ENCODE results near the gene RCVRN. TPM values are rescaled to one million over a fixed set of nuclear protein-coding genes. Genes with fewer than 3 reads are reported as not detected.

The RCVRN gene
- total RNA-seq, 1 experiment from 2014 or later: not detected

- no peak for TF ChIP-seq CTCF (IDR thresholded peaks at IDR 0.05; ENCODE audit: unreplicated experiment)
- intact Hi-C loops (cut with micrococcal nuclease): no loop called here
- H3K27me3 Mint-ChIP-seq (ENCODE audit: insufficient read depth, unreplicated experiment): no peaks in the 10 kb centered on the region
- CTCF ChIA-PET: interaction anchor here (0.8 kb wide), 1 partner anchor 715 kb away, joined by 3 read pairs; no protein-coding TSS in a partner anchor
- H3K36me3 Mint-ChIP-seq (ENCODE audit: insufficient read depth, unreplicated experiment): no peaks in the 10 kb centered on the region
- no peaks in the 10 kb centered on the region for H3K4me1 Mint-ChIP-seq (ENCODE audit: insufficient read depth, unreplicated experiment)
- no TSS peak for BruUV-seq (replicated peaks)
- no peak overlapping the region for H3K27ac Mint-ChIP-seq (ENCODE audit: low read depth, unreplicated experiment)
- no peaks in the 10 kb centered on the region for H3K9me3 Mint-ChIP-seq (ENCODE audit: unreplicated experiment)
- POLR2A ChIA-PET: no interaction called here
- no peak overlapping the region for H3K4me3 Mint-ChIP-seq (ENCODE audit: unreplicated experiment)
- DNase-seq (ENCODE audit: unreplicated experiment): no peak
Observed at GRCh38 chr17:9902120-9902519, 3.0 kb downstream of the RCVRN start.

- intact Hi-C loops (cut with micrococcal nuclease): no loop called here
- no peak overlapping the region for H3K27ac Mint-ChIP-seq (ENCODE audit: low read depth, unreplicated experiment)
- no peaks in the 10 kb centered on the region for H3K36me3 Mint-ChIP-seq (ENCODE audit: insufficient read depth, unreplicated experiment)
- no peak for DNase-seq (ENCODE audit: unreplicated experiment)
- no TSS peak for BruUV-seq (replicated peaks)
- CTCF ChIA-PET: interaction anchor here (0.6 kb wide), 1 partner anchor 12 kb away, joined by 3 read pairs; no protein-coding TSS in a partner anchor
- no peaks in the 10 kb centered on the region for H3K4me1 Mint-ChIP-seq (ENCODE audit: insufficient read depth, unreplicated experiment)
- no peak for TF ChIP-seq CTCF (IDR thresholded peaks at IDR 0.05; ENCODE audit: unreplicated experiment)
- POLR2A ChIA-PET: no interaction called here
- H3K9me3 Mint-ChIP-seq (ENCODE audit: unreplicated experiment): peaks cover 5% of the 10 kb centered on the region
- no peak overlapping the region for H3K4me3 Mint-ChIP-seq (ENCODE audit: unreplicated experiment)
- H3K27me3 Mint-ChIP-seq (ENCODE audit: insufficient read depth, unreplicated experiment): no peaks in the 10 kb centered on the region
Observed at GRCh38 chr17:9900784-9901183, 4.3 kb downstream of the RCVRN start.

GRCh38 chr17:9900044-9900594 is 5.0 kb downstream of the RCVRN start:
- no peaks in the 10 kb centered on the region for H3K36me3 Mint-ChIP-seq (ENCODE audit: insufficient read depth, unreplicated experiment)
- no peak overlapping the region for H3K4me3 Mint-ChIP-seq (ENCODE audit: unreplicated experiment)
- peaks cover 7% of the 10 kb centered on the region for H3K9me3 Mint-ChIP-seq (ENCODE audit: unreplicated experiment)
- ChIA-PET CTCF (interaction anchor here (0.6 kb wide), 1 partner anchor 11 kb away, joined by 3 read pairs; no protein-coding TSS in a partner anchor), POLR2A (no interaction called here)
- intact Hi-C loops (cut with micrococcal nuclease): no loop called here
- H3K4me1 Mint-ChIP-seq (ENCODE audit: insufficient read depth, unreplicated experiment): no peaks in the 10 kb centered on the region
- BruUV-seq (replicated peaks): no TSS peak
- DNase-seq (ENCODE audit: unreplicated experiment): no peak
- no peaks in the 10 kb centered on the region for H3K27me3 Mint-ChIP-seq (ENCODE audit: insufficient read depth, unreplicated experiment)
- no peak overlapping the region for H3K27ac Mint-ChIP-seq (ENCODE audit: low read depth, unreplicated experiment)
- TF ChIP-seq CTCF (IDR thresholded peaks at IDR 0.05; ENCODE audit: unreplicated experiment): no peak

- H3K36me3 Mint-ChIP-seq (ENCODE audit: insufficient read depth, unreplicated experiment): no peaks in the 10 kb centered on the region
- POLR2A ChIA-PET: no interaction called here
- no peak overlapping the region for H3K4me3 Mint-ChIP-seq (ENCODE audit: unreplicated experiment)
- H3K27me3 Mint-ChIP-seq (ENCODE audit: insufficient read depth, unreplicated experiment): no peaks in the 10 kb centered on the region
- no peak overlapping the region for H3K27ac Mint-ChIP-seq (ENCODE audit: low read depth, unreplicated experiment)
- CTCF ChIA-PET: interaction anchor here (0.5 kb wide), 1 partner anchor 43 kb away, joined by 3 read pairs; no protein-coding TSS in a partner anchor
- no TSS peak for BruUV-seq (replicated peaks)
- no peaks in the 10 kb centered on the region for H3K4me1 Mint-ChIP-seq (ENCODE audit: insufficient read depth, unreplicated experiment)
- no peak for TF ChIP-seq CTCF (IDR thresholded peaks at IDR 0.05; ENCODE audit: unreplicated experiment)
- DNase-seq (ENCODE audit: unreplicated experiment): no peak
- intact Hi-C loops (cut with micrococcal nuclease): no loop called here
- peaks cover 7% of the 10 kb centered on the region for H3K9me3 Mint-ChIP-seq (ENCODE audit: unreplicated experiment)
Observed at GRCh38 chr17:9899280-9900043, 5.6 kb downstream of the RCVRN start.
